Superior temporal gyrus (tissue), 1 donor: ENCODE measurements around the gene TEC.

Experiments
- DNase-seq: peaks from one replicate; pipeline ENCODE4 v3.0.0-alpha.2; 2016; ENCODE audit errors: extremely low spot score

Gene TEC

DNA sequence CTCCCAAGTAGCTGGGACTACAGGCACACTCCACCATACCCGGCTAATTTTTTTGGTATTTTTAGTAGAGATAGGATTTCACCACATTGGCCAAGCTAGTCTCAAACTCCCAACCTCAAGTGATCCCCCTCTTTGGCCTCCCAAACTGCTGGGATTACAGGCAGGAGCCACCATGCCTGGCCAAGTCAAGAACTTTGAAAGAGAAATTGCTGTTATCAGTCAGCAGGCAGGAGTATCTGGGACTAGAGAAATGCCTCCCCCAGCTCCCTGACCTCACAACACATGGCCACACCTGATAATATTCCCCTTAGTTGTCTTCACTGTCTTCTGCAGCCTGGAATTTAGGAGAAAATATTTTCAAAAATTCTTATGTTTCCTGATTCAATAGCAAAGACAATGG is 143.0 kb downstream of the TEC start:
- no peak for DNase-seq

DNA sequence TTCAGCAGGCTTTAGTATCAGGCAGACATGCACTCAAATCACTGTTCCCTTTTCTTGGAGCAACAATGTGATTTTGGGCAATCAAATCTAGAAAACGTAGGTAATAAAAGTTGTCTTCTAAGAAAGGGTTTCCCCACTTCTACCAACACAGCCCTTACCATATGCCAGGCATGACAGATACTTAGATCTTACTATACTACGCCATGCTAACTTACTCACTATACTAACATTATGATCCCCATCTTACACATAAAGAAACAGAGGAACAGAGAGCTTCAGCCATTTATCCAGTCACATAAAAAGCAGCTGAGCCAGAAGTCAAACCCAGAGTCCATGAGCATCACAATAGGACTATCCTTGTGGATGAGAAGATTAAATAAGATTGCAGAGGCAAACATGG is 144.8 kb downstream of the TEC start:
- DNase-seq = no peak

DNA sequence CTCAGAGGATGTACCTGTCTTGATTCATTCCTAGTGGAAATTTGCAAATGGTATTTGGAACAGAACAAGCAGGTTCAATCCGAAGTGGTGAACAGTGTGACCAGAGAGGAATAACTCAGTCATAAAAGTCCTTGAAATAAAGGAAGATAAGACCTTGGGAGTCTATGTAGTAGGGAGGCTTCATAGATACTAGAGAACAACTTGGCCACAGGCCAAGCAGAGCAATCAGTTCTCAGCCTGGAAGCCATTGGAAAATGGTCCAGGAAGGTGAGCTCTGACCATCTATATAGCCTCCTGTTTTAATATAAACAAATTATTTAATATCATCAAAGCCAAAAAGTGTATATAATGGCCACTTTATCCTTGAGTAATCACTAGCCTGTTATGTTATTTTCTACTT is 146.9 kb downstream of the TEC start:
- no peak for DNase-seq

DNA sequence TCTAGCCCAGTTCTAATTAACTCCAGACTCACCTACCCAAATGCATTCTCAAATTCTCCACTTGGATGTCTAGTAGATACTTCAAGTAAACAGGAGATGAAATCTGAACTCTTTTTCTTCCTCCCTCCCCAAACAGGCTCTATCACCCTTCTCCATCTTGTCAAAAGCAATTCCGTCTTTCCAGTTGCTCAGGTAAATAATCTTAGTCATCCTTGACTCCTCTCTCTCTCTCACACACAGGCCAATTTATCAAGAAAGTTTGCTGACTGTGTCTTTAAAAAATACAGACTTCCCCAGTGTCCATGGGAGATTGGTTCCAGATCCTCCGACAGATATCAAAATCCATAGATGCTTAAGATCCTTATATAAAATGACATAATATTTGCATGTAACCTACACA is 148.5 kb downstream of the TEC start:
- no peak for DNase-seq

DNA sequence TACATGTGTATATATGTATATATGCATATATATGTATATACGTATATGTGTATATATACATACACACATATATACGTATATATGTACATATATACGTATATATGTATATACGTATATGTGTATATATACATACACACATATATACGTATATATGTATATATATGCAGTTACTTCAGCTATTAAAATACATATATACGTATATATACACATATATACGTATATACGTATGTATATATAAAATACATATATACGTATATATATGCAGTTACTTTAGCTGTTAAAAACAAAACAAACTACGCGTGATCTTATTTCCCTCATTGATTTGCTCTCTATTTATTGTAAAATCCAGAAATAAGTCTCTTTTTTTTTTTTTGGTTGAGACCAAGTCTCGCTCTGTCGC is 149.5 kb downstream of the TEC start:
- DNase-seq = no peak

DNA sequence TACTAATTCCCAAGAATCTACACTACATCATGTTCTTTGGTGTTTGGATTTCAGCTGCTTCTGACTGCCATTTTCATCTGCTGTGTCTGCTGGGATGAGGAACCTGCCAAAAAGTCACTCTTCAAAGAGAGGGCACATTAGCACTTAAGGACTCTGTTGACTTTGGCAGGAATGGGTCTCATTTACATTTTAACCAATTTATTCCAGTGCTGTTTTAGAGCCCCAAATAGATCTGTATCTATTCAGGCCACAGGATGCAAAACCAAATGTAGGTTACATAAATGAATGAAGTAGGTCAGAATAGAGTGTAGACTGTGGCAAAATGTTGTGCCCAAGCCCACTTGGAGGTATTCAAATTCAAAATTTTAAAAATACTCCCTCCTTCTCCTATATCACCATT is 150.0 kb downstream of the TEC start:
- no peak for DNase-seq

DNA sequence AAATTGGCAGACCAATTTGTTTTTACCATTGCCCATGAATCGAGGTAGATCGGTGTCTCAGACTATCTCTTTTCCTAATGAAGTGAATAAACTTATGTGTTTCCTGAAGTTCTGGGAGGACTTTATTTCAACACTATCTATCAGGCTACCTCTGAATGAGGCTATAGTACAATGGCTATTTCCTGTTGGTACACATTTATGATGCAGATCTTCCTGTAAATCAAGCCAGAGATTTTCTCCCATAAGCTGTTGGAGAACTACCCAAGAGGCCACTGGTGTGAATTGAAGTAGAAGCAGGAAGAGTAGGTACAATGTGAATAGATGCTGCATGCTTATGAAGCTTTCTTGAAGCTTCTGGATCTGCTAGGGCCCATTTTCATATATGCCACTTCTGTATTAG is 151.6 kb downstream of the TEC start:
- no peak for DNase-seq

DNA sequence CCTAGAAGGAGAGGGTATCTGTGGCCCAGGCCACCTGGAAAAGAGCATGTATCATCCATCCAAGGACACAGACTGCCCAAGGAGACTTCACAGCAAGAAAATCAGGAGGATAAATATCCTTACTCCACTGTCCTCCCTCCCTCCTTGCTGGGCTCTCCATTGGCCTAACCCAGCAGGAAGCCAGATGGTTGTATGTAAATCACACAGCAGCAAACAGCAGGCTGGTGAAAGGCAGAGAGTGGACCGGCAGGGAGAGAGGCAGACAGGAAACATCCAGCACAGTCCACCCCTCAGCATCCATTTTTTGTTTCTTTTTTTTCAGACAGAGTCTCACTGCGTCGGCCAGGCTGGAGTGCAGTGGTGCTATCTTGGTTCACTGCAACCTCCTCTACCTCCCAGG is 153.1 kb downstream of the TEC start:
- DNase-seq = no peak

DNA sequence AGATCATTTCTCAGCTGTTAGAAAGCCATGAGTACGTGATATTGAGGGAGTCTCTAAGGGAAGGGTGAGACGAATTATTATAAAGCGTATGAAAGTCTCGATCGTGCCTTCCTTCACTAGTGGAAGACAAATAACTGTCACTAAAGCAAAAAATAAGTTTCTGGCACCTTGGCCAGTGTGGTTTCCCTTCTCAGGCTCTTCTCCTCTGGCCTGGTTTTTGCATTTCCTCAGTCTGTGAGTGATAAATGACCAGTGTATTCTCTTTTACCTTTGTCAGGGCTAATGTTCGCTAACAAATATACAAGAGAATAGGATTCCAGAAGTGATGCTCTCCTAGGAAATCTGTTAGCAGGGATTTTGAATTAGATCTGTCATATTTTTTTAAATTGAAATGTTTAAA is 155.2 kb downstream of the TEC start:
- no peak for DNase-seq

DNA sequence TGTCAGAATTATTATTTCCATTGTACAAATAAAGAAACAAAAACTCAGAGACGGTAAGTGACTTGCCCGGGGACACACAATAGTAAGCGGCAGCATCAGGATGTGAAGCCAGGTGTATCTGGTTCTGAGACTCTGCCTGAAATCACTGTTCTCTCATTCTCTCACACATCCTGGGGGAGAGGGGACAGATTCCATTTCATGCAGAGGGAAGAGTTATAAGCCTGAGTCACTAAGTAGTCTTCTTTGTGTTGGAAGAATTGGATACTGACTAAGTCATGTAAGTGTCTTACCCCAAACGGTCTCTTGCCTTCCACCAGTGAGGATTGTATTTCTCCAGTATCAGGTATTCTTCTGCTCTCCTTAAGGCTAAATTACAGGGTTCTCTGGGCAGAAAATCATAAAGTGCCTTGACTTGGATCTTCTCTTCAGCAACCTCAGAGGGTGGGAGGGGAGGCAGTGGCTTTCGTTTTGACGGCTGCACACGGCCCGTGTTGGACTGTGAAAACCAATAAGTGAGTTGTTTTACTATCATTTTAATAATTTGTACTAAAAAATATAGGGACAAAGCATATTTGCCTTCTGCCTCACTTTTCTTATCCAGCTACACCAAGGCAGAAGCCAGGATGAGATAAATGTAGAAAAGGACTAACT is 157.5 kb downstream of the TEC start:
- no peak for DNase-seq

DNA sequence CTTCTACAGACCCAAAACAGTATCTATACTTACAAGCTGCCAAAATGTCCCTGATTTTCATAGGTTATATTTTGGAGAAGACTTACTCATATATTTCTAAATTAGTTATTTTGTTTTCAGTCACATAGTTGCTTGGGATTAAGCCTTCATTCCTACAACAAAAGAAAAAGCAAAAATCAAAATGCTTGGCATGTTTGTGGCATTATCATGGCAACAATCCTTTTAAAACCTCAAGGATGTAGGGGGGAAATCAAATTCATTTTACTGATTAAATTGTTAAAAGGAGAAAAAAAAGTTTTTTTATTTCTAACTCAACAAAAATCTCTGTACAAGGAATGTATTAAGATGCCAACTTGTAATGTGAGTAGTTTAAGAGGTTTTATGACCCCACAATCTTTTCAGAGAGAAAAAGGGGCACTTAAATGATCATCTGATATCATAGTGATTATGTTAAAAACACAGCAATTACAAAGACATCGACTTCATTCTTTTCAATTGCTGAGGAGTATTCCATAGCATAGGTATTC is 159.1 kb downstream of the TEC start:
- no peak for DNase-seq

DNA sequence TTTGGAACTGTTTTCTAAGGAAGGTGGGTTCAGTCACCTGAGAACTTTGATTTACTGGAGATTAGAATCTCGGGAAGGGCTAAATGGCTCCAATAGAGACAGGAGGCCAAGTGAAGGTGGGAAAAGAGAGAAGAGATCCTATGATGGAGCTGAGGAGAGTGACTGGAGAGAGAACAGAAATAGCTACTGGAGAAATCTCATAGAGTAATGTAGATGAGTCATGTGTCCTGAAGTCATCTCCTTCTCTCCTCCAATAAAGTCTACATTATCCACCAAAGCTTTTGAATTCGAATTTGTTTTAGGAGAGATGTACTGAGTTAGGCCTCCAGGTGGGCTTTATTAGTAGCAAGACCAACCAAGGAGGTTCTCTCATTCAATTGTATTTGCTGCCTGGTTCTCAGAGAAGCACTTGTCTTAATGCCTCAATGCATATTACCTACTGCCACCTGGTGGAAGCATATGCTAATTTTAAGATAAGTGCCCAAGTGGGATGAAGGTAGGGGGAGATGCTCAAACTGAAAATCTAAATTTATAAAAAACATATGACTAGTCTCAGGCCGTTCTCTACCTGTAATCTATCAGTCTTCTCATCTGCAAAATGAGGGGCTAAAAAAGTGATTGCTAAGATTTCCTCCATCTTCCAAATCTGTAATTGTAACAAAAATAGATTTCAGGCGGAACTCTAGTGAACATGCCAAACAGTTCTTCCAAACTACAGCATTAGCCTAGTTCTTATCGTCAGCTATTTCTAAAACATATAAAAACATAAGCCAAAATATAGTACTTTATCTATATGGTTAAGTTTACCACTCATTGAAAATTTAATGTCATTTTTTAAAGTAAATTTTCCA is 160.0 kb downstream of the TEC start:
- no peak for DNase-seq

DNA sequence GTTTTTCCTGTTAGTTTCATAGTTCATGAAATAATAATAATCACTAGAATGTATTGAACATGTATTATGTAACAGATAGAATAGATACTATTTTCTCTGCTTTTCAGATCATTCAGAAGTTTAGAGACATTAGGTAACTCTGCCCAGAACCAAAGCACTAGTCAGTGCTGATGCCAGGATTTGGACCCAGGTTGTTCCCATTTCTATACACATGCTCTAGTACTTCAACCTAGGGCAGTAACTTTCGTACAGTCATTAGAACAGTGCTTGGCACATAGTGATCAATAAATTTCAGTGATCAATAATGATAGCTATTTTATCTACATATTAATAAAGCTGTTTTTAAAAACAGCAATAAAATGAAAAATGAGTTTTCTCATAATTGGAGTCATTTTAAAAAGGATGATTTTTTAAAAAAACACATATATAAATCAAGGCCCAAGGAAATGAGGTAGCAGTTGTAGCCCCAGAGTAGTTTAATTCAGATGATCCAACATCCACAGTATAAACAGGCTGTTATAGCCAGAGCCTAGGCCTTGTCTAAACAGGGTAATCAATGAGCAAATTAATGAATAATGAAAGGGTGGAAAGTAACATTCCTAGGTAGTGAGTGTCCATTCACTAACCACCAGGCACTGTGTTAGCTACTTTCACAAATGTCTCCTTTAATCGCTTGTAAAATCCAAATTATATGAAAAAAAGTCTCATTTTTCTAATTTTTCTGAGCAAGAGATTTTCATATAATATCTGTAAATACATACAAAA is 161.1 kb downstream of the TEC start:
- DNase-seq = no peak

DNA sequence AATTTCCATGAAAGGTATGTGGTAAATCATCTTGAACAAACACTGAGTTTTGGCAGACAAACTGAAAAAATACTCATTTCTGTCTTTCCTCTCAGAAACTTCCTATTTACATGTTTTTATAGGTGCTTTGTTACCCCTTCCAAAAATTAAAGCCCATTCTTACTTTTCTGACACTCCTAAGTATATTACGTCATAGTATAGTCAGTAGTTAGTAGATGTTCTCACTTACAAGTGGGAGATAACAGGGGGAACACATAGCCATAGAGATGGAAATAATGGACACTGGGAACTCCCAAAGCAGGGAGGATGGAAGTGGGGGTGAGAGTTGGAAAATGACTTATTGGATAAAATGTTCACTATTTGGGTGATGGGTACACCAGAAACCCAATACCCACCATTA is 164.4 kb downstream of the TEC start:
- DNase-seq = no peak

DNA sequence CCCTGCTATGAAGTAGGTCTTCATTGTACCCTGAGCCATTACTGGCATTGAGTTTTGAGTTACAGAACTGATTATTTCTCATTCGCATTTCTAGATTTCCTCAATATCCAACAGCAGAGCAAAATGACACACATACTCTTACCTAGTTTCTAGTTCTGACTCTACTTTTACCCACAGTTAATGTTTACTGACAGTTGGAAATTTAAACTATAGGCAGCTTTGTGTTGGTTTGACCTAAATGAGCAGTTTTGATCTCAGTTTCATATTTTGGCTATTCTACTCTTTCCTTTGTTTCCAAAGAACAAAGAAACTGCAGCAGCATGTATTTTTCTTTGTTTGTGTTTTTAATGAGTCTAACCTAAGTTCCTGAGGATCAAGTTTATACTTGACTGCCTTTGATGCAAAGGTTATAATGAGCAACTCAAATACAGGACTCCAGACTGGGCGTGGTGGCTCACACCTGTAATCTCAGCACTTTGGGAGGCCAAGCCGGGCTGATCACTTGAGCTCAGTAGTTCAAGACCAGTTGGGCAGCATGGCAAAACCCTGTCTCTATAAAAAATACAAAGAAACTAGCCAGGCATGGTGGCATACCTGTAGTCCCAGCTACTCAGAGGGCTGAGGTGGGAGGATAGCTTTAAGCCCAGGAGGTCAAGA is 166.0 kb downstream of the TEC start:
- no peak for DNase-seq

DNA sequence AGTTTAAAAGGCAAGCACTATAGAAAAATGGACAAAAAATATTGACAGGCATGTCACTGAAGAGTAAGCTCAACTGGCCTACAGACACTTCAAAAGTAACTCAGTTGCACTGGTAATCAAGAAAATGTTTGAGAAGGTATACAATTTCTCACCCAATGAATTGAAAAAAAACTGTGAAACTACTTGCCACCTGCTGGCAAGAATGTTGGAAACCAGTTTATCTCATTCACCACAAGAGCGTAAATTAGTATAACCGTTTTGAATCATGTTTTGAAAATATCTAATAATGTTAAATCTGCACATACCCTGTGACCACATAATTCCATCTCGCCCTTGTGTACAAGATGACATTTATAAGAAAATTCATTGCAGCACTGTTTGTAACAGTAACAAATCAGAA is 167.3 kb downstream of the TEC start:
- DNase-seq = no peak

DNA sequence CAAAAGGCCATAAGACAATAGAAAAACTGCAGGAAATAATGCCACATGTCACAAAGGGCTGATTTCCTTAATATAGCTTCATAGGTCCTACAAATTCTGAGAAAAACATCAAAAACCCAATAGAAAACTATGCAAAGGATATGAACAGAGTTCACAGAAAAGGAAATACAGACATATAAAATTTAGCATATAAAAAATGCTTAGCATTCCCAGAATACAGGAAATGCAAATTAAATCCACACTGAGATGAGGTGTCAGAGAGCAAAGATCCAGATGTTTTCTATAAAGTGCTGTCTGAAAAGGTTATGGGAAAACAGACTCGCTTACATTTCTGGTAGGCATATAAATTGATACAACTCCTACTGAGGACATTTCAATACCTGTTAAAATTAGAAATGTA is 169.4 kb downstream of the TEC start:
- DNase-seq = no peak

DNA sequence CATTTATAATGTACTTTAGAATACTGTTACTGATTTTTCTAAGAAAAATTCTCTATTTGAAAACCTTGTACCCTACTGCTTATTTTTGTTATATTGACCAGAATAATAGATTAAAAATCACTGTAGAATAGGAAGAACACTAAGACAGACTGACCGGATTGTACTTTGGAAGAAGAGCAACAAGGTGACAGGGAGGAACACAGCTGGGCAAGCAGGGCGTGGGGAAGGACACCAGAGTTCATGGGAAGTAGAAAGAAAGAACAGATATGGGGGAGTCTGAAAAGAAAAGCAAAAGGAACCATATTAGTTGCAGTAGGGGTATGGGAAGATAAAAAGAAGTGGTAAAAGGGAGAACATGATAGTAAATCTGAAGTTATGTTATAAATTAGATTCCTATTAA is 174.2 kb downstream of the TEC start:
- DNase-seq = no peak

DNA sequence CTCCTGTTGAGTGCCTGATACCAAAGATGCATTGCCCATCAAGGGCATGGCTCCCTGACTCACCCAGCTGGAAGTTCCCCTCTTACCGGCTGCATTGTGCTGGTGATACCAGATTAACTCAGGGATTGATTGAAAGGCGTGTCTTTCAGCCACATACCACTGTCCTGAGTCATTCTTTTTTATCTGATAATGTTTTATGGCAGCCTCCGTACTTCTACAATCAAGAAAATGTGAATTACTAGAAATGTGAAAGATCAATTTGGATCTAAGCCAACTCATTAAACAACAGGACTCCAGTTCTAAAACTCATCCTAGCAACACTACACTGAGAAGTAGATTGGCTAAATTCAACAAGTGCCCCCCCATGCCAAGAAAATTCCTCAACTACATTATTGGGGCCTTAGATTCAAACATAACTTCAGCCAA is 175.6 kb downstream of the TEC start:
- no peak for DNase-seq

DNA sequence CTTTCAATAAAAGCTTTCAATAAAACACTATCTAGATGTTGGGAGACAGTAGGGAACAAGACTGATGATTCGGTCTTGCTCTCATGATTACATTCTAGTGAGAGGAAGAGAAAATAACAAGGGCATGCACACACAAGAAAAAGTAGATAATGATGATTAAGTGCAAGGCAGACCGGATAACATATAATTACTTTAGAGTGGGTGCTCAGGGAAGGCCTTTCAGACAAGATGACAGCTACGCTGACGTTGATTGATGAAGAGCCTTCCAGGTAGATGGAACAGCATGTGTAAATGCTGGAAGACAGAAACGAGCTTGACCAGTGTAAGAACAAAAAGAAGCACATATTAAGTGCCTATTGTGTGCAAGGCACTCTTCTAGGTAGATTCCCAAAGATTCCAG is 179.0 kb downstream of the TEC start:
- no peak for DNase-seq

DNA sequence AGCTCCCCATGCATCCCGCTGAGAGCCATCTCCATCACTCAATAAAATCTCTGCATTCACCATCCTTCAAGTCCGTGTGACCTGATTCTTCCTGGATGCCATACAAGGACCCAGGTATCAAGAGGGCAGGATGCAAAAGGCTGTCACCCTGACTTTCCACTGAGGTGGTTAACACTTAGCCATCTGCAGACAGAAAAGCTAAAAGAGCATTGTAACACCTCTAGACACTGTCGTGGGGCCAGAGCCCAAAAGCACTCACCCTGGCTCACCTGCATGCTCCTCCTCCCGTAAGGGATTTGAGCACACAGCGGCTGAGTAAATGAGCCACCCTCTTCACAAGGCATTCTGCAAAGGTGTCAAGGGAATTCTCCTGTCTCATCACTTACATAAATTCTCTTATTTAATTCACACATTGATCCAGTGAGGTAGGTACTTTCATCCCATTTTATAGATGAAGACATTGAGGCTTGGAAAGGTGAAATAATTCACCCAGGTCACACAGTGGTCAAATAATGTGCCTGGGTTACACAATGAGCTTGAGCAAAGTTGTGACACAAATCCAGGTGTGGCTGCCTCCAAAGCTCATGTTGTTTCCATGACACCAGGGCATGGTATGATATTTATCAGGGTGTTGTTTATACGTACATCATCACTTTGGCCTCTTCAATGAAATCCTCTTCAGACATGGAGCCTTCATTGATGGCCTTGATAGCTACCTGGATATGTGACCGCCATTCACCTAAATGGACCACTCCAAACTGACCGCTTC is 183.6 kb downstream of the TEC start:
- DNase-seq = no peak
